ENCODE measurements around the gene AADACL4. TPM values are rescaled to one million over a fixed set of nuclear protein-coding genes. Genes with fewer than 3 reads are reported as not detected.
"Not testable (repeated sequence)": the region's sequence is repeated elsewhere in the genome, so short reads cannot be mapped to it uniquely, and the experiment has no call there.

AADACL4 gene
- total RNA-seq, 1 donor, result not detected

- Histone ChIP-seq H3K27me3 (ENCODE audit: insufficient read depth, low read length) (peaks cover 3% of the 10 kb centered on the region), H3K9me3 (ENCODE audit: low read depth, low read length) (no peaks in the 10 kb centered on the region), H3K4me1 (ENCODE audit: insufficient read depth, low read length) (no peaks in the 10 kb centered on the region), H3K4me3 (ENCODE audit: low read length) (no peak overlapping the region)
Measured at GRCh38 chr1:12692967-12693782, 49.3 kb downstream of the AADACL4 start.

- Histone ChIP-seq H3K4me1 (ENCODE audit: insufficient read depth, low read length) (no peaks in the 10 kb centered on the region), H3K27me3 (ENCODE audit: insufficient read depth, low read length) (peaks cover 10% of the 10 kb centered on the region), H3K4me3 (ENCODE audit: low read length) (no peak overlapping the region), H3K9me3 (ENCODE audit: low read depth, low read length) (no peaks in the 10 kb centered on the region)
Measured at GRCh38 chr1:12696658-12697057, 52.8 kb downstream of the AADACL4 start.

GRCh38 chr1:12697397-12697796, 53.5 kb downstream of the AADACL4 start:
- Histone ChIP-seq H3K4me3 (ENCODE audit: low read length) (no peak overlapping the region), H3K4me1 (ENCODE audit: insufficient read depth, low read length) (no peaks in the 10 kb centered on the region), H3K9me3 (ENCODE audit: low read depth, low read length) (no peaks in the 10 kb centered on the region), H3K27me3 (ENCODE audit: insufficient read depth, low read length) (peaks cover 10% of the 10 kb centered on the region)

GRCh38 chr1:12703821-12704451, 60.1 kb downstream of the AADACL4 start:
- no peaks in the 10 kb centered on the region for H3K4me1 ChIP-seq (ENCODE audit: insufficient read depth, low read length)
- no peaks in the 10 kb centered on the region for H3K9me3 ChIP-seq (ENCODE audit: low read depth, low read length)
- no peak overlapping the region for H3K4me3 ChIP-seq (ENCODE audit: low read length)
- peaks cover 7% of the 10 kb centered on the region for H3K27me3 ChIP-seq (ENCODE audit: insufficient read depth, low read length)

GRCh38 chr1:12706061-12706460, 62.2 kb downstream of the AADACL4 start:
- no peaks in the 10 kb centered on the region for H3K27me3 ChIP-seq (ENCODE audit: insufficient read depth, low read length)
- no peaks in the 10 kb centered on the region for H3K4me1 ChIP-seq (ENCODE audit: insufficient read depth, low read length)
- H3K9me3 ChIP-seq (ENCODE audit: low read depth, low read length), result no peaks in the 10 kb centered on the region
- H3K4me3 ChIP-seq (ENCODE audit: low read length), result no peak overlapping the region

- Histone ChIP-seq H3K27me3 (ENCODE audit: insufficient read depth, low read length) (no peaks in the 10 kb centered on the region), H3K4me3 (ENCODE audit: low read length) (no peak overlapping the region), H3K9me3 (ENCODE audit: low read depth, low read length) (no peaks in the 10 kb centered on the region), H3K4me1 (ENCODE audit: insufficient read depth, low read length) (no peaks in the 10 kb centered on the region)
Measured at GRCh38 chr1:12708396-12709090, 64.7 kb downstream of the AADACL4 start.

- H3K4me3 ChIP-seq (ENCODE audit: low read length), result no peak overlapping the region
- no peaks in the 10 kb centered on the region for H3K27me3 ChIP-seq (ENCODE audit: insufficient read depth, low read length)
- H3K4me1 ChIP-seq (ENCODE audit: insufficient read depth, low read length), result no peaks in the 10 kb centered on the region
- H3K9me3 ChIP-seq (ENCODE audit: low read depth, low read length), result no peaks in the 10 kb centered on the region
Measured at GRCh38 chr1:12709091-12709491, 65.2 kb downstream of the AADACL4 start.

GRCh38 chr1:12709696-12710095, 65.8 kb downstream of the AADACL4 start:
- Histone ChIP-seq H3K4me1 (ENCODE audit: insufficient read depth, low read length) (no peaks in the 10 kb centered on the region), H3K4me3 (ENCODE audit: low read length) (no peak overlapping the region), H3K9me3 (ENCODE audit: low read depth, low read length) (no peaks in the 10 kb centered on the region), H3K27me3 (ENCODE audit: insufficient read depth, low read length) (no peaks in the 10 kb centered on the region)

- no peaks in the 10 kb centered on the region for H3K4me1 ChIP-seq (ENCODE audit: insufficient read depth, low read length)
- H3K9me3 ChIP-seq (ENCODE audit: low read depth, low read length), result no peaks in the 10 kb centered on the region
- no peaks in the 10 kb centered on the region for H3K27me3 ChIP-seq (ENCODE audit: insufficient read depth, low read length)
- no peak overlapping the region for H3K4me3 ChIP-seq (ENCODE audit: low read length)
Measured at GRCh38 chr1:12711536-12711935, 67.7 kb downstream of the AADACL4 start.

- H3K4me1 ChIP-seq (ENCODE audit: insufficient read depth, low read length), result no peaks in the 10 kb centered on the region
- no peak overlapping the region for H3K4me3 ChIP-seq (ENCODE audit: low read length)
- H3K9me3 ChIP-seq (ENCODE audit: low read depth, low read length), result no peaks in the 10 kb centered on the region
- H3K27me3 ChIP-seq (ENCODE audit: insufficient read depth, low read length), result no peaks in the 10 kb centered on the region
Measured at GRCh38 chr1:12712076-12712475, 68.2 kb downstream of the AADACL4 start.

GRCh38 chr1:12712929-12713328, 69.0 kb downstream of the AADACL4 start:
- Histone ChIP-seq H3K27me3 (ENCODE audit: insufficient read depth, low read length) (no peaks in the 10 kb centered on the region), H3K4me1 (ENCODE audit: insufficient read depth, low read length) (no peaks in the 10 kb centered on the region), H3K9me3 (ENCODE audit: low read depth, low read length) (no peaks in the 10 kb centered on the region), H3K4me3 (ENCODE audit: low read length) (no peak overlapping the region)

- not testable (repeated sequence) for H3K9me3 ChIP-seq (ENCODE audit: low read depth, low read length); H3K27me3 ChIP-seq (ENCODE audit: insufficient read depth, low read length); H3K4me3 ChIP-seq (ENCODE audit: low read length); H3K4me1 ChIP-seq (ENCODE audit: insufficient read depth, low read length)
Measured at GRCh38 chr1:12713651-12714050, 69.8 kb downstream of the AADACL4 start.

GRCh38 chr1:12714710-12715475, 71.0 kb downstream of the AADACL4 start:
- Histone ChIP-seq H3K4me3 (ENCODE audit: low read length) (no peak overlapping the region), H3K4me1 (ENCODE audit: insufficient read depth, low read length) (no peaks in the 10 kb centered on the region), H3K27me3 (ENCODE audit: insufficient read depth, low read length) (no peaks in the 10 kb centered on the region), H3K9me3 (ENCODE audit: low read depth, low read length) (no peaks in the 10 kb centered on the region)

GRCh38 chr1:12715896-12716437, 72.1 kb downstream of the AADACL4 start, which contains the start of gene AADACL3:
Gene AADACL3, plus strand, starts transcription at chr1:12716110. Its CDS starts 67 bp downstream, at chr1:12716177.
- Histone ChIP-seq H3K9me3 (ENCODE audit: low read depth, low read length) (no peaks in the 10 kb centered on the region), H3K4me3 (ENCODE audit: low read length) (no peak within 1 kb of the TSS), H3K27me3 (ENCODE audit: insufficient read depth, low read length) (no peaks in the 10 kb centered on the region), H3K4me1 (ENCODE audit: insufficient read depth, low read length) (no peaks in the 10 kb centered on the region)

All from mononuclear cell (primary cell).